Neural cell (in vitro differentiated cells): Measurements from ENCODE around the gene L3MBTL4. TPM values are rescaled to one million over a fixed set of nuclear protein-coding genes. Genes with fewer than 3 reads are reported as not detected.

Experiments
- H2AFZ ChIP-seq: fragments of 200-600, 300-800 bp; sonication (generic), shearing (Covaris generic); 2 replicates; pipeline ENCODE4 v1.6.0; 2014; ENCODE audit warnings: low read depth, mild to moderate bottlenecking, antibody characterized with exemption, low read length, moderate library complexity
- H3F3A ChIP-seq: fragments of 200-600 bp; shearing (Covaris generic); 2 replicates; pipeline ENCODE4 v1.6.1; 2016; ENCODE audit warnings: mild to moderate bottlenecking, moderate library complexity, mixed read lengths, antibody characterized with exemption, low read length; ENCODE audit not compliant: insufficient read depth, poor library complexity, severe bottlenecking
- H3K27ac ChIP-seq: fragments of 200-600, 300-800 bp; sonication (generic), shearing (Covaris generic); 2 replicates; pipeline ENCODE4 v1.5.1; 2014; ENCODE audit warnings: mild to moderate bottlenecking, low read length, moderate library complexity
- H3K27me3 ChIP-seq: fragments of 300-800, 200-600 bp; sonication (generic), shearing (Covaris generic); 2 replicates; pipeline ENCODE4 v1.6.0; 2014; ENCODE audit warnings: mild to moderate bottlenecking, low read depth, low read length, moderate library complexity; ENCODE audit not compliant: insufficient read depth
- H3K36me3 ChIP-seq: fragments of 300-800, 200-600 bp; sonication (generic), shearing (Covaris generic); 2 replicates; pipeline ENCODE4 v1.5.1; 2014; ENCODE audit warnings: mild to moderate bottlenecking, antibody characterized with exemption, low read length, moderate library complexity; ENCODE audit not compliant: insufficient read depth
- H3K4me2 ChIP-seq: fragments of 300-800, 200-600 bp; sonication (generic), shearing (Covaris generic); 2 replicates; pipeline ENCODE4 v1.6.0; 2014; ENCODE audit warnings: mild to moderate bottlenecking, low read length
- H3K4me3 ChIP-seq: fragments of 300-800, 200-600 bp; sonication (generic), shearing (Covaris generic); 2 replicates; pipeline ENCODE4 v1.5.1; 2014; ENCODE audit warnings: mild to moderate bottlenecking, low read length, moderate library complexity
- H3K79me2 ChIP-seq: fragments of 200-600 bp; shearing (Covaris generic); replicated peaks from 2 replicates; pipeline ENCODE4 v1.6.0; 2014; ENCODE audit warnings: mild to moderate bottlenecking, low read length, moderate library complexity; ENCODE audit not compliant: insufficient read depth
- H3K9ac ChIP-seq: fragments of 300-800, 200-600 bp; sonication (generic), shearing (Covaris generic); 2 replicates; pipeline ENCODE4 v1.6.1; 2016; ENCODE audit warnings: mild to moderate bottlenecking, low read length, mixed read lengths
- H3K9me2 ChIP-seq: fragments of 200-600 bp; shearing (Covaris generic); 2 replicates; pipeline ENCODE4 v1.6.1; 2016; ENCODE audit warnings: mild to moderate bottlenecking, low read length, mixed read lengths; ENCODE audit not compliant: insufficient read depth
- H3K9me3 ChIP-seq: fragments of 200-600, 300-800 bp; sonication (generic), shearing (Covaris generic); 2 replicates; pipeline ENCODE4 v1.6.1; 2016; ENCODE audit warnings: mild to moderate bottlenecking, mixed run types, low read length, moderate library complexity, mixed read lengths
- H4K20me1 ChIP-seq: fragments of 200-600 bp; shearing (Covaris generic); 2 replicates; pipeline ENCODE4 v1.6.1; 2016; ENCODE audit warnings: mild to moderate bottlenecking, mixed run types; ENCODE audit not compliant: insufficient read depth
- EP300 ChIP-seq: fragments of 450-650 bp; conservative IDR thresholded peaks from 2 replicates; pipeline ENCODE4 v1.6.1; 2014; ENCODE audit warnings: antibody characterized with exemption, mild to moderate bottlenecking, moderate library complexity; ENCODE audit not compliant: poor library complexity, severe bottlenecking
- EZH2 ChIP-seq: fragments of 200-600, 300-800 bp; shearing (Covaris generic), sonication (generic); IDR thresholded peaks from 2 replicates; pipeline ENCODE4 v1.6.1; 2014; ENCODE audit warnings: antibody characterized with exemption, low read length, borderline replicate concordance, mild to moderate bottlenecking; ENCODE audit not compliant: insufficient read depth, poor library complexity, severe bottlenecking
- MXI1 ChIP-seq: fragments of 450-650 bp; conservative IDR thresholded peaks from 2 replicates; pipeline ENCODE4 v1.6.1; 2014; ENCODE audit warnings: antibody characterized with exemption, mild to moderate bottlenecking; ENCODE audit not compliant: poor library complexity, severe bottlenecking
- POLR2AphosphoS5 ChIP-seq: IDR thresholded peaks from 2 replicates; pipeline ENCODE4 v1.6.1; 2012
- RAD21 ChIP-seq: fragments of 450-650 bp; conservative IDR thresholded peaks from 2 replicates; pipeline ENCODE4 v1.6.1; 2014; ENCODE audit warnings: antibody characterized with exemption, mild to moderate bottlenecking, moderate library complexity
- SMC3 ChIP-seq: fragments of 450-650 bp; conservative IDR thresholded peaks from 2 replicates; pipeline ENCODE4 v1.6.1; 2014; ENCODE audit warnings: antibody characterized with exemption, mild to moderate bottlenecking, moderate library complexity; ENCODE audit not compliant: poor library complexity
- TAF1 ChIP-seq: IDR thresholded peaks from 2 replicates; pipeline ENCODE4 v1.6.1; 2012; ENCODE audit warnings: low read depth
- polyA plus RNA-seq: library from polyadenylated mRNA; depleted of rRNA; stranded (reverse); fragments of >200 nt; gene quantifications from 2 replicates; pipeline ENCODE4 v1.2.3, GENCODE V29; 2014
- TF ChIP-seq, protein P1 (sequence below): IDR thresholded peaks from 2 replicates; pipeline ENCODE4 v1.6.1; 2012; ENCODE audit warnings: borderline replicate concordance
- TF ChIP-seq, protein P2 (sequence below): fragments of 450-650 bp; IDR thresholded peaks from 2 replicates; pipeline ENCODE4 v1.5.1; 2014; ENCODE audit warnings: antibody characterized with exemption, mild to moderate bottlenecking, moderate library complexity; ENCODE audit not compliant: poor library complexity, severe bottlenecking

The L3MBTL4 gene
- polyA plus RNA-seq, 1 donor from 2014 or later, result 0.90 TPM

DNA sequence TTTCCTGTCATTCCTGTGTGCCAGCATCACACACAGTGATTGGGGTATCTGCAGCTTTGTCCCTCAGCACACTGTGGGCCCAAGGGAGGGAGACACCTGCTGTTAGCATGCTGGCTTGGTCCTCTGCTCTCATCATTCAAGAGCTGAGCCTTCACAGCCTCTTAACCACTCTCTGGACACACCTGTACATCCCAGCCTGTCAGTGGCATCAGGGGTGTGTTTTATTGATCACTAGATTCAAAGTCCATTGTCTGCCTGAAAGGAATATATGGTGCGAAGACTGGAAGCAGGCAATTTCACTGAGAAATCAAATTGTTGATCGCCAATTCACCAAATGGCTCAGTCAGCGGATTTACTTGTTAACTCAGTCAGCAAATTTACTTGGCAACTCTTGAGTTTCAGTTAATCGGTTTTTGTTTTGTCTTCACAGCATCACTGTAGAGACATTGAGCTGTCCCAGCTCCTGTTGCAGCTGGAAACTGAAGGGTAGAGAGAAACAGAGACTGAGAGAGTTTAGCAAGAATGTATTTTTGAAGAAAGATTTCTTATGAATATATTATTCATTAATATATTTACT lies 463.1 kb downstream of the L3MBTL4 start:
- Histone ChIP-seq H3F3A (no peaks in the 10 kb centered on the region), H3K79me2 (no peaks in the 10 kb centered on the region), H3K4me2 (no peak overlapping the region), H3K9me3 (no peaks in the 10 kb centered on the region), H3K9ac (no peak overlapping the region), H3K36me3 (no peaks in the 10 kb centered on the region), H3K27me3 (no peaks in the 10 kb centered on the region), H2AFZ (no peak overlapping the region), H4K20me1 (no peaks in the 10 kb centered on the region), H3K4me3 (no peak overlapping the region), H3K27ac (no peak overlapping the region), H3K9me2 (no peaks in the 10 kb centered on the region)
- TF ChIP-seq SMC3 (no peak), TAF1 (no peak), RAD21 (no peak), EZH2 (no peak), POLR2AphosphoS5 (no peak), EP300 (no peak), MXI1 (no peak)
- TF ChIP-seq, protein P1, sequence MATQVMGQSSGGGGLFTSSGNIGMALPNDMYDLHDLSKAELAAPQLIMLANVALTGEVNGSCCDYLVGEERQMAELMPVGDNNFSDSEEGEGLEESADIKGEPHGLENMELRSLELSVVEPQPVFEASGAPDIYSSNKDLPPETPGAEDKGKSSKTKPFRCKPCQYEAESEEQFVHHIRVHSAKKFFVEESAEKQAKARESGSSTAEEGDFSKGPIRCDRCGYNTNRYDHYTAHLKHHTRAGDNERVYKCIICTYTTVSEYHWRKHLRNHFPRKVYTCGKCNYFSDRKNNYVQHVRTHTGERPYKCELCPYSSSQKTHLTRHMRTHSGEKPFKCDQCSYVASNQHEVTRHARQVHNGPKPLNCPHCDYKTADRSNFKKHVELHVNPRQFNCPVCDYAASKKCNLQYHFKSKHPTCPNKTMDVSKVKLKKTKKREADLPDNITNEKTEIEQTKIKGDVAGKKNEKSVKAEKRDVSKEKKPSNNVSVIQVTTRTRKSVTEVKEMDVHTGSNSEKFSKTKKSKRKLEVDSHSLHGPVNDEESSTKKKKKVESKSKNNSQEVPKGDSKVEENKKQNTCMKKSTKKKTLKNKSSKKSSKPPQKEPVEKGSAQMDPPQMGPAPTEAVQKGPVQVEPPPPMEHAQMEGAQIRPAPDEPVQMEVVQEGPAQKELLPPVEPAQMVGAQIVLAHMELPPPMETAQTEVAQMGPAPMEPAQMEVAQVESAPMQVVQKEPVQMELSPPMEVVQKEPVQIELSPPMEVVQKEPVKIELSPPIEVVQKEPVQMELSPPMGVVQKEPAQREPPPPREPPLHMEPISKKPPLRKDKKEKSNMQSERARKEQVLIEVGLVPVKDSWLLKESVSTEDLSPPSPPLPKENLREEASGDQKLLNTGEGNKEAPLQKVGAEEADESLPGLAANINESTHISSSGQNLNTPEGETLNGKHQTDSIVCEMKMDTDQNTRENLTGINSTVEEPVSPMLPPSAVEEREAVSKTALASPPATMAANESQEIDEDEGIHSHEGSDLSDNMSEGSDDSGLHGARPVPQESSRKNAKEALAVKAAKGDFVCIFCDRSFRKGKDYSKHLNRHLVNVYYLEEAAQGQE, result no peak
- TF ChIP-seq, protein P2, sequence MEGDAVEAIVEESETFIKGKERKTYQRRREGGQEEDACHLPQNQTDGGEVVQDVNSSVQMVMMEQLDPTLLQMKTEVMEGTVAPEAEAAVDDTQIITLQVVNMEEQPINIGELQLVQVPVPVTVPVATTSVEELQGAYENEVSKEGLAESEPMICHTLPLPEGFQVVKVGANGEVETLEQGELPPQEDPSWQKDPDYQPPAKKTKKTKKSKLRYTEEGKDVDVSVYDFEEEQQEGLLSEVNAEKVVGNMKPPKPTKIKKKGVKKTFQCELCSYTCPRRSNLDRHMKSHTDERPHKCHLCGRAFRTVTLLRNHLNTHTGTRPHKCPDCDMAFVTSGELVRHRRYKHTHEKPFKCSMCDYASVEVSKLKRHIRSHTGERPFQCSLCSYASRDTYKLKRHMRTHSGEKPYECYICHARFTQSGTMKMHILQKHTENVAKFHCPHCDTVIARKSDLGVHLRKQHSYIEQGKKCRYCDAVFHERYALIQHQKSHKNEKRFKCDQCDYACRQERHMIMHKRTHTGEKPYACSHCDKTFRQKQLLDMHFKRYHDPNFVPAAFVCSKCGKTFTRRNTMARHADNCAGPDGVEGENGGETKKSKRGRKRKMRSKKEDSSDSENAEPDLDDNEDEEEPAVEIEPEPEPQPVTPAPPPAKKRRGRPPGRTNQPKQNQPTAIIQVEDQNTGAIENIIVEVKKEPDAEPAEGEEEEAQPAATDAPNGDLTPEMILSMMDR, result no peak

DNA sequence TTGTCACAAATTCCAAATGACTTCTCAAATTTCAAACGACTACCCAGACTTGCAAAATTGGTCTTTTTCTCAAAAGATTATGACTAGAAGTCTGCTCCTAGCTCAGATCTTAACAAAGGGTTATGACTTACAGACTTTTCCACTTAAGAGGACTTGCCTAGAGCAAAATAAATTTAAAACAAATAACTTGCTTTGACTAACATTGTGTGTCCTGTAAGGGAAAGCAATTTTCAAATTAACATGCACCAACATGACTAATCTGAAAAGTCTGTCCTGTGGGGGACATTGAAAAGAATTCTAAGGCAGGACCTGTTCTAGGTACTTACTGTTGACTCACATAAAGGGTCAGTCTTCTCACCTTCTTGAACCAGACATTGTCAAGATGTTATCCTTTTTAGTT lies 465.9 kb downstream of the L3MBTL4 start:
- Histone ChIP-seq H3K4me3 (no peak overlapping the region), H3K27me3 (no peaks in the 10 kb centered on the region), H3K79me2 (no peaks in the 10 kb centered on the region), H3K27ac (no peak overlapping the region), H2AFZ (no peak overlapping the region), H3K9ac (no peak overlapping the region), H3K9me3 (no peaks in the 10 kb centered on the region), H4K20me1 (no peaks in the 10 kb centered on the region), H3K9me2 (no peaks in the 10 kb centered on the region), H3K4me2 (no peak overlapping the region), H3F3A (no peaks in the 10 kb centered on the region), H3K36me3 (no peaks in the 10 kb centered on the region)
- TF ChIP-seq, protein P1, result no peak
- TF ChIP-seq, protein P2, result no peak
- no peak for TF ChIP-seq SMC3
